ENCODE measurements around the gene ASB8.

DNA sequence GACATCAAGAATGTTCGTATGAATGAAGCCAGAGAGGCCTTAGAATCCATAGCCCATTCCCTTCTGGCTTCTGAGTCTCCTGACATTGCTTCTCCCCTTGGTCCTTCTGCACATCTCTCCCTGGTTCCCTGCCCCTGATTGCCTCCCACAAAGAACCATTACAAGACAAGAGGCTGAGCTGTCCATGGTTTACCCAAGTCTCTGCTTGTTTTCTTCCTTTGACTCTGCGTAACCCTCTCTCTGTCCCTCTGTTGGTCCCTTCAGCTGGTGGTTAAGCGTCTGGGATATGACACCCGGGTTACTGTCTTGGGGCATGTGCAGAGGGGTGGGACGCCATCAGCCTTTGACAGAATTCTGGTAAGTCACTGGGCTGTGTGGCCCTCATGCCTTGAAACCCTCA lies 22.3 kb downstream of the ASB8 start:
- TF ChIP-seq PKNOX1 (IDR thresholded peaks at IDR 0.05) (no peak), SUZ12 (IDR thresholded peaks at IDR 0.05) (no peak), FOXA1 (IDR thresholded peaks at IDR 0.05) (no peak), FOXM1 (IDR thresholded peaks at IDR 0.05; ENCODE audit: borderline replicate concordance) (no peak), FOXK2 (IDR thresholded peaks at IDR 0.05) (no peak), BHLHE40 (IDR thresholded peaks at IDR 0.05; ENCODE audit: borderline replicate concordance) (no peak), LEF1 (IDR thresholded peaks at IDR 0.05; ENCODE audit: borderline replicate concordance) (no peak), SP1 (IDR thresholded peaks at IDR 0.05) (no peak), ELF4 (IDR thresholded peaks at IDR 0.05) (no peak), HDGF (IDR thresholded peaks at IDR 0.05; ENCODE audit: borderline replicate concordance) (no peak), ZNF384 (IDR thresholded peaks at IDR 0.05) (no peak)
